Measurements from ENCODE around the gene DIS3L2. TPM values are rescaled to one million over a fixed set of nuclear protein-coding genes. Genes with fewer than 3 reads are reported as not detected.

The DIS3L2 gene
- total RNA-seq, 2 experiments from 2014 or later, result 20.2 to 20.6 TPM

- no peak overlapping the region for H3K27ac ChIP-seq (ENCODE audit: low read depth, low read length, poor library complexity, severe bottlenecking)
- no peak overlapping the region for H3K4me3 ChIP-seq (ENCODE audit: low read depth, low read length, poor library complexity, severe bottlenecking)
- H3K36me3 ChIP-seq (ENCODE audit: insufficient read depth, low read length), result no peaks in the 10 kb centered on the region
- H3K9me3 ChIP-seq (ENCODE audit: low read length), result no peaks in the 10 kb centered on the region
- no peak for TF ChIP-seq EZH2phosphoT487 (IDR thresholded peaks at IDR 0.05; ENCODE audit: borderline replicate concordance, low read depth, low read length)
- peak; percentile 93 for TF ChIP-seq CTCF (conservative IDR thresholded peaks at IDR 0.05; ENCODE audit: low read length)
- no peak overlapping the region for H2AFZ ChIP-seq (ENCODE audit: low read length)
- no TSS peak for BruUV-seq (replicated peaks)
- no peaks in the 10 kb centered on the region for H3K79me2 ChIP-seq (ENCODE audit: insufficient read depth, low read depth, low read length)
- ChIA-PET CTCF (ENCODE audit: unreplicated experiment) (interaction anchor here (0.5 kb wide), 1 partner anchor 960 kb away, joined by 3 read pairs; no protein-coding TSS in a partner anchor), POLR2A (interaction anchor here (0.9 kb wide), 1 partner anchor 9 kb away, joined by 4 read pairs; no protein-coding TSS in a partner anchor)
- intact Hi-C loops (cut with micrococcal nuclease; ENCODE audit: unreplicated experiment), result loop anchor here (10.0 kb wide), 1 partner anchor 148 kb away; no protein-coding TSS in a partner anchor
- peaks cover 4% of the 10 kb centered on the region for H3K4me1 ChIP-seq (ENCODE audit: insufficient read depth, low read length, poor library complexity, severe bottlenecking)
- H3K9me2 ChIP-seq (ENCODE audit: insufficient read depth, low read length), result no peaks in the 10 kb centered on the region
- H3K4me2 ChIP-seq (ENCODE audit: low read length), result no peak overlapping the region
- DNase-seq (ENCODE audit: low spot score), result peak; percentile 75
- H4K20me1 ChIP-seq (ENCODE audit: insufficient read depth, low read length), result no peaks in the 10 kb centered on the region
Observed at GRCh38 chr2:232292395-232293154, 331.1 kb downstream of the DIS3L2 start.

GRCh38 chr2:232293191-232293590, 331.7 kb downstream of the DIS3L2 start:
- CTCF ChIA-PET (ENCODE audit: unreplicated experiment), result no interaction called here
- Histone ChIP-seq H3K4me1 (ENCODE audit: insufficient read depth, low read length, poor library complexity, severe bottlenecking) (peaks cover 4% of the 10 kb centered on the region), H3K79me2 (ENCODE audit: insufficient read depth, low read depth, low read length) (no peaks in the 10 kb centered on the region), H3K9me3 (ENCODE audit: low read length) (no peaks in the 10 kb centered on the region), H3K27ac (ENCODE audit: low read depth, low read length, poor library complexity, severe bottlenecking) (no peak overlapping the region), H4K20me1 (ENCODE audit: insufficient read depth, low read length) (no peaks in the 10 kb centered on the region), H3K4me3 (ENCODE audit: low read depth, low read length, poor library complexity, severe bottlenecking) (no peak overlapping the region), H2AFZ (ENCODE audit: low read length) (no peak overlapping the region), H3K4me2 (ENCODE audit: low read length) (no peak overlapping the region), H3K9me2 (ENCODE audit: insufficient read depth, low read length) (no peaks in the 10 kb centered on the region), H3K36me3 (ENCODE audit: insufficient read depth, low read length) (no peaks in the 10 kb centered on the region)
- no peak for DNase-seq (ENCODE audit: low spot score)
- intact Hi-C loops (cut with micrococcal nuclease; ENCODE audit: unreplicated experiment), result loop anchor here (10.0 kb wide), 1 partner anchor 148 kb away; no protein-coding TSS in a partner anchor
- POLR2A ChIA-PET, result interaction anchor here (0.6 to 0.7 kb wide), 2 partner anchors 186 to 568 kb away, joined by 3 read pairs; no protein-coding TSS in a partner anchor
- no peak for TF ChIP-seq CTCF (conservative IDR thresholded peaks at IDR 0.05; ENCODE audit: low read length)
- BruUV-seq (replicated peaks), result no TSS peak

- intact Hi-C loops (cut with micrococcal nuclease; ENCODE audit: unreplicated experiment), result loop anchor here (10.0 kb wide), 1 partner anchor 151 kb away; no protein-coding TSS in a partner anchor
- no peak overlapping the region for H3K4me3 ChIP-seq (ENCODE audit: low read depth, low read length, poor library complexity, severe bottlenecking)
Observed at GRCh38 chr2:232295971-232296370, 334.5 kb downstream of the DIS3L2 start.

More at GRCh38 chr2:232295971-232296370, 334.5 kb downstream of the DIS3L2 start:
- TF ChIP-seq CTCF (conservative IDR thresholded peaks at IDR 0.05; ENCODE audit: low read length) (no peak), EZH2phosphoT487 (IDR thresholded peaks at IDR 0.05; ENCODE audit: borderline replicate concordance, low read depth, low read length) (no peak)
- Histone ChIP-seq H3K9me3 (ENCODE audit: low read length) (no peaks in the 10 kb centered on the region), H2AFZ (ENCODE audit: low read length) (no peak overlapping the region), H3K36me3 (ENCODE audit: insufficient read depth, low read length) (no peaks in the 10 kb centered on the region), H3K79me2 (ENCODE audit: insufficient read depth, low read depth, low read length) (no peaks in the 10 kb centered on the region), H3K4me2 (ENCODE audit: low read length) (no peak overlapping the region), H3K9me2 (ENCODE audit: insufficient read depth, low read length) (no peaks in the 10 kb centered on the region), H4K20me1 (ENCODE audit: insufficient read depth, low read length) (no peaks in the 10 kb centered on the region), H3K27ac (ENCODE audit: low read depth, low read length, poor library complexity, severe bottlenecking) (no peak overlapping the region), H3K4me1 (ENCODE audit: insufficient read depth, low read length, poor library complexity, severe bottlenecking) (peaks cover 4% of the 10 kb centered on the region)
- ChIA-PET POLR2A (no interaction called here), CTCF (ENCODE audit: unreplicated experiment) (no interaction called here)
- no peak for DNase-seq (ENCODE audit: low spot score)
- BruUV-seq (replicated peaks), result no TSS peak

All from OCI-LY7 (cell line).